HG02763 (cell line): ENCODE results near the gene SLITRK2.

ENCODE experiments used
- ATAC-seq: cut with Tn5 transposase; IDR thresholded peaks from one replicate; pipeline ENCODE4 v1.9.1; 2021; ENCODE audit warnings: mild to moderate bottlenecking, moderate library complexity; ENCODE audit not compliant: unreplicated experiment

SLITRK2 gene

DNA sequence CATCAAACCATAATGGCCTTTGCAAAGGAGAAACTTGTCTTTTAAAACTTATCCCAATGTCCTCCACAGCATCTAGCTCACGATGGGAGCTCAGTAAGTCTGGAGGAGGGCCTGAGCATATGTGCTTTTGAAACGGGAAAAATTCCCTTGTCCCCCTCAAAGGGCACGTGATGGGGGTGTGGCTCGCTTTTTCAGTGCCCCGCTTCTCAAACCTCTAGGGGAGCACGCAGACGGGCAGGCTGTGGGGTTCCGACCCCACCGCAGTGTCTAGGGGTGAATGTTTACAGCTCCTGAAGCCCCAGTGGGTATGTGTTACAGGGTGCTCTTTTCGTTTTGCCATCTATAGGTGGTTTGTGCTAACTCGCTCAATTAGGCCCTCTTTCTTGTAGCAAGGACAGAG is 31.2 kb downstream of the SLITRK2 start:
- ATAC-seq = no peak

DNA sequence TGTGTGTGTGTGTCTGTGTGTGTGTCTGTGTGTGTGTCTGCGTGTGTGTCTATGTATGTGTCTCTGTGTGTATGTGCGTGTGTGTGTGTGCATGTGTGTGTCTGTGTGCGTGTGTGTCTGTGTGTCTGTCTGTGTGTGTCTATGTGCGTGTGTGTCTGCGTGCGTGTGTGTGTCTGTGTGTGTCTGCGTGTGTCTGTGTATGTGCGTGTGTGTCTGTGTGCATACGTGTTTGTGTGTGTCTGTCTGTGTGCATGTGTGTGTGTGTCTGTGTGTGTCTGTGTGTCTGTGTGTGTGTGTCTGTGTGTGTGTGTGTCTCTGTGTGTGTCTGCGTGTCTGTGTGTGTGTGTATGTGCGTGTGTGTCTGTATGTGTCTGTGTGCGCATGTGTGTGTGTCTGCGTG is 35.6 kb downstream of the SLITRK2 start:
- no peak for ATAC-seq

DNA sequence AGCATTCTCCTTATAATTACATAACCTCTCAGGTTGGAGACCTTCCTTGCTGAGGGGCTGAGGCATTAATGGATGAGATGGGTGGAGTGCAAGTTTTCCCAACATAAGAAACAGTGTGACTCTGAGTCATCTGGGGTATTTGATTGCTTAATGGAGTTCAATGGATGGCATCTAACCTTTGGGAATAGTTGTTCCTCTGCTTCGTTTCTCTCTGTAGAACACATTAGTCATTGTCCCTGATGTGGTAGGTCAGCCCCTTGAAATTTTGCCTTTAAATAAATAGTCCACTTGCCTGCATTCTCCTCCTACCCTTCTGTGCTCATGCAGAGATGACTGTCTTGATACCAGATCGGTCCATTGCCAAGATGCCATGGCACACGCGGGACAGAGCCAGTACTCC is 38.6 kb downstream of the SLITRK2 start:
- no peak for ATAC-seq

DNA sequence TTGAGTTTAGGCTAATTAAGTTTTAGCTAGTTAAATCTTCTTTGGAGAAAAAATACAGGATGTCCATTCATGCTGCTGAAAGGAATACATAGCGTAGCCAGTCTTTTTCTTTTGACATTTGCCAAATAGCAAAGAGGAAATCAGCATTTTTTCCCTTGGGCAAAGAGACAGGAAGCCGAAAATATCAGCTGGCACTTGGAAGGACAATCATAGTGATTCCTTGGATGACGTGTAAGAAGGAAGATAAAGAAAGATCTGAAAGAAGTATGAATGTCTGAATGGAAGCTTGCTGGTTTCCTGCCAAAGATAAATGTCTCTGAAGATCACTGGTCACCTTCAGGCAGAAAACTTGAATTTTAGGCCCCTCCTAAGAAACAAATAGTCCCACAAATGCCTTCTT is 44.2 kb downstream of the SLITRK2 start:
- ATAC-seq = no peak

DNA sequence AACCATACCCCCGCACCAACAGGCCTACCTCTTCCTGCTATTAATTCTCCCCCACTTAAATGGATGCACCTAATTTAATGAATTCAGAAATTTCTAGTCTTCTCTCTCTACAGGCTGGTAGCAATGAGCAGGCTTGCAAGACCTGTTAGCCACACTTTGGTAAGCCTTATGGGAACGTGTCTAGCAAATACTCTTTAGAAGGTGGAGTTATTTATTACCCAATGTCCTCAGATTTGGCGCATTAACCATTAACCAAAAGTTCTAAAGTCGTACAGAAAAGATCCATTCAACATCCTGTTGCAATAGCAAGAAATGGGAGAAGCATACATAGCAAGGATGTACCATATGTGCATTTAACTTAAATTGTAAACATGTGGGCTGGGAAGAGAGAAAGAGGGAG is 47.5 kb downstream of the SLITRK2 start:
- no peak for ATAC-seq
